HFFc6 (cell line): ENCODE measurements around the gene TMEM181. TPM values are rescaled to one million over a fixed set of nuclear protein-coding genes. Genes with fewer than 3 reads are reported as not detected.

Experiments used
- DNase-seq: peaks from one replicate; pipeline ENCODE4 v3.0.0-alpha.2; 2018
- H3K27ac Mint-ChIP-seq: 2 replicates; pipeline ENCODE4 v1.8.0; 2020; ENCODE audit warnings: mild to moderate bottlenecking, mixed read lengths
- H3K27me3 Mint-ChIP-seq: 2 replicates; pipeline ENCODE4 v1.8.0; 2021; ENCODE audit warnings: mild to moderate bottlenecking, moderate library complexity, mixed read lengths; ENCODE audit not compliant: insufficient read depth
- H3K36me3 Mint-ChIP-seq: 2 replicates; pipeline ENCODE4 v1.8.0; 2021; ENCODE audit warnings: low read depth, mixed read lengths
- H3K4me1 Mint-ChIP-seq: 2 replicates; pipeline ENCODE4 v1.8.0; 2020; ENCODE audit warnings: low read depth, mixed read lengths
- H3K4me3 Mint-ChIP-seq: 2 replicates; pipeline ENCODE4 v1.8.0; 2020; ENCODE audit warnings: mild to moderate bottlenecking, moderate library complexity, mixed read lengths
- H3K9me3 Mint-ChIP-seq: 2 replicates; pipeline ENCODE4 v1.8.0; 2020; ENCODE audit warnings: mild to moderate bottlenecking, mixed read lengths
- CTCF ChIP-seq: fragments of 200-600 bp; sonication (generic); IDR thresholded peaks from 2 replicates; pipeline ENCODE4 v1.5.0; 2021; ENCODE audit warnings: antibody characterized with exemption, mild to moderate bottlenecking
- total RNA-seq, 6 experiments: library from RNA; stranded (reverse); fragmentation: NEBNext Ultra II Directional; extraction: Animal tissue kit (Norgen Biotek cat#: 25700); gene quantifications; 2 replicates in 1 of 6; 3 replicates in 5 of 6; pipeline ENCODE4 v1.2.3, GENCODE V29; 2021

The TMEM181 gene
- total RNA-seq, 6 experiments from 2014 or later: 25.8 to 37.8 (median 30.1) TPM

- peaks cover 17% of the 10 kb centered on the region for H3K27me3 Mint-ChIP-seq
- no peak for DNase-seq
- H3K4me1 Mint-ChIP-seq: no peaks in the 10 kb centered on the region
- TF ChIP-seq CTCF: no peak
- no peak overlapping the region for H3K4me3 Mint-ChIP-seq
- H3K36me3 Mint-ChIP-seq: no peaks in the 10 kb centered on the region
- H3K9me3 Mint-ChIP-seq: no peaks in the 10 kb centered on the region; the same call in 1 of the 2 replicates
- H3K27ac Mint-ChIP-seq: no peak overlapping the region
These were observed 14.6 kb upstream of the TMEM181 start for GRCh38 chr6:158545043-158545966.

GRCh38 chr6:158548418-158549161 is 11.3 kb upstream of the TMEM181 start:
- no peak for DNase-seq

GRCh38 chr6:158552055-158552795 is 7.7 kb upstream of the TMEM181 start:
- TF ChIP-seq CTCF: no peak
- Mint-ChIP-seq H3K27ac (no peak overlapping the region), H3K4me1 (no peaks in the 10 kb centered on the region; the same call in 1 of the 2 replicates), H3K9me3 (no peaks in the 10 kb centered on the region), H3K4me3 (no peak overlapping the region), H3K36me3 (no peaks in the 10 kb centered on the region), H3K27me3 (peaks cover 8% of the 10 kb centered on the region)
- no peak for DNase-seq

More at GRCh38 chr6:158548418-158549161, 11.3 kb upstream of the TMEM181 start:
- Mint-ChIP-seq H3K36me3 (no peaks in the 10 kb centered on the region), H3K4me1 (no peaks in the 10 kb centered on the region), H3K4me3 (no peak overlapping the region), H3K27ac (no peak overlapping the region), H3K9me3 (no peaks in the 10 kb centered on the region), H3K27me3 (peaks cover 6% of the 10 kb centered on the region)
- TF ChIP-seq CTCF: no peak

- Mint-ChIP-seq H3K36me3 (no peaks in the 10 kb centered on the region), H3K27me3 (peaks cover 8% of the 10 kb centered on the region), H3K27ac (no peak overlapping the region), H3K9me3 (no peaks in the 10 kb centered on the region), H3K4me1 (no peaks in the 10 kb centered on the region; the same call in 1 of the 2 replicates), H3K4me3 (no peak overlapping the region)
- TF ChIP-seq CTCF: no peak
- no peak for DNase-seq
These were observed 7.1 kb upstream of the TMEM181 start for GRCh38 chr6:158552796-158553138.

- Mint-ChIP-seq H3K27me3 (peaks cover 8% of the 10 kb centered on the region), H3K9me3 (no peaks in the 10 kb centered on the region), H3K27ac (no peak overlapping the region), H3K4me3 (no peak overlapping the region), H3K4me1 (no peaks in the 10 kb centered on the region; the same call in 1 of the 2 replicates), H3K36me3 (no peaks in the 10 kb centered on the region)
- no peak for TF ChIP-seq CTCF
- no peak for DNase-seq
These were observed 5.1 kb upstream of the TMEM181 start for GRCh38 chr6:158554611-158555361.
